GM23338 (cell line): ENCODE measurements around the gene RFNG. TPM values are rescaled to one million over a fixed set of nuclear protein-coding genes. Genes with fewer than 3 reads are reported as not detected.

Source experiments
- ATAC-seq: fragments of 200-7000 bp; cut with Tn5 transposase; 3 replicates; pipeline ENCODE4 v1.9.1; 2020
- DNase-seq: peaks from one replicate; pipeline ENCODE4 v3.0.0-alpha.2; 2015; ENCODE audit warnings: low spot score
- H2AFZ ChIP-seq: fragments of 200-600 bp; sonication (generic); 2 replicates; pipeline ENCODE4 v1.8.0; 2016; ENCODE audit warnings: antibody characterized with exemption, mild to moderate bottlenecking, moderate library complexity
- H3F3A ChIP-seq: fragments of 200-600 bp; sonication (generic); replicated peaks from 2 replicates; pipeline ENCODE4 v1.8.0; 2017; ENCODE audit warnings: antibody characterized with exemption, mixed run types, low read depth
- H3K27ac ChIP-seq: fragments of 200-600 bp; sonication (generic); 2 replicates; pipeline ENCODE4 v1.6.1; 2016; ENCODE audit warnings: low read depth
- H3K27me3 ChIP-seq: fragments of 200-600 bp; sonication (generic); 2 replicates; pipeline ENCODE4 v1.8.0; 2016; ENCODE audit warnings: mild to moderate bottlenecking, mixed run types, moderate library complexity; ENCODE audit not compliant: insufficient read depth
- H3K36me3 ChIP-seq: fragments of 200-600 bp; sonication (generic); 2 replicates; pipeline ENCODE4 v1.8.0; 2016; ENCODE audit warnings: mild to moderate bottlenecking; ENCODE audit not compliant: insufficient read depth
- H3K4me1 ChIP-seq: fragments of 200-600 bp; sonication (generic); 2 replicates; pipeline ENCODE4 v1.8.0; 2016; ENCODE audit warnings: mild to moderate bottlenecking, moderate library complexity; ENCODE audit not compliant: insufficient read depth
- H3K4me2 ChIP-seq: fragments of 200-600 bp; sonication (generic); 2 replicates; pipeline ENCODE4 v1.7.1; 2017; ENCODE audit warnings: mixed run types
- H3K4me3 ChIP-seq: fragments of 200-600 bp; sonication (generic); 2 replicates; pipeline ENCODE4 v1.6.1; 2016; ENCODE audit warnings: mixed run types
- H3K79me2 ChIP-seq: fragments of 200-600 bp; sonication (generic); replicated peaks from 2 replicates; pipeline ENCODE4 v1.8.0; 2017; ENCODE audit warnings: mild to moderate bottlenecking; ENCODE audit not compliant: insufficient read depth
- H3K9me2 ChIP-seq: fragments of 200-600 bp; sonication (generic); 2 replicates; pipeline ENCODE4 v1.8.0; 2017; ENCODE audit not compliant: insufficient read depth
- H4K20me1 ChIP-seq: fragments of 200-600 bp; sonication (generic); replicated peaks from 2 replicates; pipeline ENCODE4 v1.8.0; 2017; ENCODE audit warnings: mild to moderate bottlenecking; ENCODE audit not compliant: insufficient read depth
- H3K27ac Mint-ChIP-seq: 2 replicates; pipeline ENCODE4 v1.8.0; 2020; ENCODE audit warnings: inconsistent platforms, mild to moderate bottlenecking, moderate library complexity, mixed read lengths
- H3K27me3 Mint-ChIP-seq: 3 replicates; pipeline ENCODE4 v1.8.0; 2022; ENCODE audit warnings: low read depth, mild to moderate bottlenecking, moderate library complexity, mixed read lengths, inconsistent platforms; ENCODE audit not compliant: insufficient read depth, poor library complexity
- H3K36me3 Mint-ChIP-seq: 3 replicates; pipeline ENCODE4 v1.8.0; 2021; ENCODE audit warnings: low read depth, mild to moderate bottlenecking, inconsistent platforms, moderate library complexity, mixed read lengths
- H3K4me1 Mint-ChIP-seq: 3 replicates; pipeline ENCODE4 v1.8.0; 2020; ENCODE audit warnings: mild to moderate bottlenecking, inconsistent platforms, mixed read lengths
- H3K4me3 Mint-ChIP-seq: 3 replicates; pipeline ENCODE4 v1.8.0; 2021; ENCODE audit warnings: moderate library complexity, mild to moderate bottlenecking, inconsistent platforms, mixed read lengths
- H3K9me3 Mint-ChIP-seq: 3 replicates; pipeline ENCODE4 v1.8.0; 2020; ENCODE audit warnings: moderate library complexity, mild to moderate bottlenecking, inconsistent platforms, mixed read lengths
- JUNB ChIP-seq: IDR thresholded peaks from one replicate; pipeline ENCODE4 v1.6.1; 2016; ENCODE audit warnings: antibody characterized with exemption; ENCODE audit not compliant: unreplicated experiment
- polyA plus RNA-seq: library from polyadenylated mRNA; unstranded; fragments of >200 nt; fragmentation: Nextera tagmentation; extraction: Ambion mirVana; gene quantifications from 2 replicates; pipeline ENCODE4 v1.2.1, GENCODE V29; 2016
- total RNA-seq: library from RNA; depleted of rRNA; stranded (reverse); fragments of >200 nt; shearing (Covaris generic); gene quantifications from 2 replicates; pipeline ENCODE4 v1.2.3, GENCODE V29; 2014
- TF ChIP-seq, protein P1 (sequence below): fragments of 250-450 bp; sonication (Bioruptor Pico); IDR thresholded peaks from 2 replicates; pipeline ENCODE4 v1.5.0; 2020; ENCODE audit warnings: mild to moderate bottlenecking, moderate library complexity
- TF ChIP-seq, protein P2 (sequence below), 2 experiments: fragments of 200-600 bp in 1 of 2; sonication (generic) in 1 of 2; conservative IDR thresholded peaks; 2 replicates each; pipeline versions ENCODE4 v1.5.1 to v1.6.1; 2016 to 2017; ENCODE audit warnings: antibody characterized with exemption in 2 of 2, low read depth in 2 of 2, mild to moderate bottlenecking in 2 of 2, moderate library complexity in 1 of 2

The RFNG gene
- total and polyA plus RNA-seq, 2 experiments from 2014 or later: 18.0 to 44.7 TPM

GRCh38 chr17:82008258-82008940 is 43.2 kb downstream of the RFNG start (continued):
- no peak for TF ChIP-seq JUNB

DNA sequence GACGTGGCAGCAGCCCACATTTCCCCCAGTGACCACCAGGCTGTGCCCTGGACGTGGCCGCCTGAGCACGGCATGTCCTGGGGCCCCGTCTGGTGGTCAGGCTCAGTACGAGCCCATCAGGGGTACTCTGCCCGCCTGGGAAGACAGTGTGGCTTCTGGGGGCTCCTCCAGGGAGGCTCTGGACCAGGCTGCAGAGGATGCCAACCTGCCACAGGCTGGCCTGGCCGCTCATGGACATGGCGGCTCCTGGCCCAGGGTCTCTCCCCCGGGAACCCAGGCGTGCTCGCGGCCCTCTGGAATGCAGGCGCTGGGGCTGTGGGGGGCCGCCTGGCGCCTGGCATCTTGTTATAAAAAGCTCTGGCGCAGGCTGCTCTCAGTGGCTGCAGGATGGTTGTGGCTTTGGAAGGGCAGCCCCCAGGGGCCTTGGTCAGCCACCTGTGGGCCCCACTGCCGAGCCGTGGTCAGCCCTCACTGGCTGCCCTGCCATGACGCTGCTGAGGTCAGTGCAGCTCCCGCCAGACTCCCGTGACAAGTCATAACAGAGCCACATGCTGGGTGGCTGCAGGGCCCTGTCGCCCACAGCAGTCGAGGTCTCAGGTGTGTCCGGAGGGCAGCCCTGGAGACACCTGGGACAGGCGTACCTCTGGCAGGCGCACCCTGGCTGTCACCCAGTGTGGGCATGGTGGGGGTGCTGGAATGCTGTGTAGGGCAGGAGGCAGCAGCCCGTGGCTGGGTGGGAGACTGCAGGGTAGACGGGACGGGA is 43.9 kb downstream of the RFNG start:
- no peaks in the 10 kb centered on the region for H3K36me3 ChIP-seq
- no peaks in the 10 kb centered on the region for H4K20me1 ChIP-seq
- no peak overlapping the region for H2AFZ ChIP-seq
- no peaks in the 10 kb centered on the region for H3K36me3 Mint-ChIP-seq
- ATAC-seq: no peak; the same call in 2 of the 3 replicates
- no peaks in the 10 kb centered on the region for H3K4me1 Mint-ChIP-seq
- H3F3A ChIP-seq: 0 out of 2 replicates have a peak, but pooled peaks cover 2% of the 10 kb centered on the region
- no peak overlapping the region for H3K4me2 ChIP-seq
- no peak overlapping the region for H3K4me3 Mint-ChIP-seq
- TF ChIP-seq, protein P1, sequence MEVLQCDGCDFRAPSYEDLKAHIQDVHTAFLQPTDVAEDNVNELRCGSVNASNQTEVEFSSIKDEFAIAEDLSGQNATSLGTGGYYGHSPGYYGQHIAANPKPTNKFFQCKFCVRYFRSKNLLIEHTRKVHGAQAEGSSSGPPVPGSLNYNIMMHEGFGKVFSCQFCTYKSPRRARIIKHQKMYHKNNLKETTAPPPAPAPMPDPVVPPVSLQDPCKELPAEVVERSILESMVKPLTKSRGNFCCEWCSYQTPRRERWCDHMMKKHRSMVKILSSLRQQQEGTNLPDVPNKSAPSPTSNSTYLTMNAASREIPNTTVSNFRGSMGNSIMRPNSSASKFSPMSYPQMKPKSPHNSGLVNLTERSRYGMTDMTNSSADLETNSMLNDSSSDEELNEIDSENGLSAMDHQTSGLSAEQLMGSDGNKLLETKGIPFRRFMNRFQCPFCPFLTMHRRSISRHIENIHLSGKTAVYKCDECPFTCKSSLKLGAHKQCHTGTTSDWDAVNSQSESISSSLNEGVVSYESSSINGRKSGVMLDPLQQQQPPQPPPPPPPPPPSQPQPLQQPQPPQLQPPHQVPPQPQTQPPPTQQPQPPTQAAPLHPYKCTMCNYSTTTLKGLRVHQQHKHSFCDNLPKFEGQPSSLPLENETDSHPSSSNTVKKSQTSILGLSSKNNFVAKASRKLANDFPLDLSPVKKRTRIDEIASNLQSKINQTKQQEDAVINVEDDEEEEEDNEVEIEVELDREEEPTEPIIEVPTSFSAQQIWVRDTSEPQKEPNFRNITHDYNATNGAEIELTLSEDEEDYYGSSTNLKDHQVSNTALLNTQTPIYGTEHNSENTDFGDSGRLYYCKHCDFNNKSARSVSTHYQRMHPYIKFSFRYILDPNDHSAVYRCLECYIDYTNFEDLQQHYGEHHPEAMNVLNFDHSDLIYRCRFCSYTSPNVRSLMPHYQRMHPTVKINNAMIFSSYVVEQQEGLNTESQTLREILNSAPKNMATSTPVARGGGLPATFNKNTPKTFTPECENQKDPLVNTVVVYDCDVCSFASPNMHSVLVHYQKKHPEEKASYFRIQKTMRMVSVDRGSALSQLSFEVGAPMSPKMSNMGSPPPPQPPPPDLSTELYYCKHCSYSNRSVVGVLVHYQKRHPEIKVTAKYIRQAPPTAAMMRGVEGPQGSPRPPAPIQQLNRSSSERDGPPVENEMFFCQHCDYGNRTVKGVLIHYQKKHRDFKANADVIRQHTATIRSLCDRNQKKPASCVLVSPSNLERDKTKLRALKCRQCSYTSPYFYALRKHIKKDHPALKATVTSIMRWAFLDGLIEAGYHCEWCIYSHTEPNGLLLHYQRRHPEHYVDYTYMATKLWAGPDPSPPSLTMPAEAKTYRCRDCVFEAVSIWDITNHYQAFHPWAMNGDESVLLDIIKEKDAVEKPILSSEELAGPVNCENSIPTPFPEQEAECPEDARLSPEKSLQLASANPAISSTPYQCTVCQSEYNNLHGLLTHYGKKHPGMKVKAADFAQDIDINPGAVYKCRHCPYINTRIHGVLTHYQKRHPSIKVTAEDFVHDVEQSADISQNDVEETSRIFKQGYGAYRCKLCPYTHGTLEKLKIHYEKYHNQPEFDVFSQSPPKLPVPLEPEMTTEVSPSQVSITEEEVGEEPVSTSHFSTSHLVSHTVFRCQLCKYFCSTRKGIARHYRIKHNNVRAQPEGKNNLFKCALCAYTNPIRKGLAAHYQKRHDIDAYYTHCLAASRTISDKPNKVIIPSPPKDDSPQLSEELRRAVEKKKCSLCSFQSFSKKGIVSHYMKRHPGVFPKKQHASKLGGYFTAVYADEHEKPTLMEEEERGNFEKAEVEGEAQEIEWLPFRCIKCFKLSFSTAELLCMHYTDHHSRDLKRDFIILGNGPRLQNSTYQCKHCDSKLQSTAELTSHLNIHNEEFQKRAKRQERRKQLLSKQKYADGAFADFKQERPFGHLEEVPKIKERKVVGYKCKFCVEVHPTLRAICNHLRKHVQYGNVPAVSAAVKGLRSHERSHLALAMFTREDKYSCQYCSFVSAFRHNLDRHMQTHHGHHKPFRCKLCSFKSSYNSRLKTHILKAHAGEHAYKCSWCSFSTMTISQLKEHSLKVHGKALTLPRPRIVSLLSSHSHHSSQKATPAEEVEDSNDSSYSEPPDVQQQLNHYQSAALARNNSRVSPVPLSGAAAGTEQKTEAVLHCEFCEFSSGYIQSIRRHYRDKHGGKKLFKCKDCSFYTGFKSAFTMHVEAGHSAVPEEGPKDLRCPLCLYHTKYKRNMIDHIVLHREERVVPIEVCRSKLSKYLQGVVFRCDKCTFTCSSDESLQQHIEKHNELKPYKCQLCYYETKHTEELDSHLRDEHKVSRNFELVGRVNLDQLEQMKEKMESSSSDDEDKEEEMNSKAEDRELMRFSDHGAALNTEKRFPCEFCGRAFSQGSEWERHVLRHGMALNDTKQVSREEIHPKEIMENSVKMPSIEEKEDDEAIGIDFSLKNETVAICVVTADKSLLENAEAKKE (CRISPR knock-in tag): no peak
- TF ChIP-seq JUNB: no peak
- TF ChIP-seq, protein P2, sequence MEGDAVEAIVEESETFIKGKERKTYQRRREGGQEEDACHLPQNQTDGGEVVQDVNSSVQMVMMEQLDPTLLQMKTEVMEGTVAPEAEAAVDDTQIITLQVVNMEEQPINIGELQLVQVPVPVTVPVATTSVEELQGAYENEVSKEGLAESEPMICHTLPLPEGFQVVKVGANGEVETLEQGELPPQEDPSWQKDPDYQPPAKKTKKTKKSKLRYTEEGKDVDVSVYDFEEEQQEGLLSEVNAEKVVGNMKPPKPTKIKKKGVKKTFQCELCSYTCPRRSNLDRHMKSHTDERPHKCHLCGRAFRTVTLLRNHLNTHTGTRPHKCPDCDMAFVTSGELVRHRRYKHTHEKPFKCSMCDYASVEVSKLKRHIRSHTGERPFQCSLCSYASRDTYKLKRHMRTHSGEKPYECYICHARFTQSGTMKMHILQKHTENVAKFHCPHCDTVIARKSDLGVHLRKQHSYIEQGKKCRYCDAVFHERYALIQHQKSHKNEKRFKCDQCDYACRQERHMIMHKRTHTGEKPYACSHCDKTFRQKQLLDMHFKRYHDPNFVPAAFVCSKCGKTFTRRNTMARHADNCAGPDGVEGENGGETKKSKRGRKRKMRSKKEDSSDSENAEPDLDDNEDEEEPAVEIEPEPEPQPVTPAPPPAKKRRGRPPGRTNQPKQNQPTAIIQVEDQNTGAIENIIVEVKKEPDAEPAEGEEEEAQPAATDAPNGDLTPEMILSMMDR (conservative IDR thresholded peaks at IDR 0.05; ENCODE audit: low read depth in 2 of 2): peak in 1 of 2 experiments; percentile 31; a peak in 1 of 4 replicates
- no peaks in the 10 kb centered on the region for H3K4me1 ChIP-seq
- H3K27ac ChIP-seq: no peak overlapping the region
- H3K9me2 ChIP-seq: no peaks in the 10 kb centered on the region
- H3K4me3 ChIP-seq: no peak overlapping the region
- no peak overlapping the region for H3K27ac Mint-ChIP-seq
- DNase-seq: no peak
- no peaks in the 10 kb centered on the region for H3K9me3 Mint-ChIP-seq
- no peaks in the 10 kb centered on the region for H3K79me2 ChIP-seq
- H3K27me3 ChIP-seq: no peaks in the 10 kb centered on the region
- peaks cover 14% of the 10 kb centered on the region for H3K27me3 Mint-ChIP-seq
